GM10266 (cell line): ENCODE results near the gene CCDC187.

Source experiments
- DNase-seq: peaks from one replicate; pipeline ENCODE4 v3.0.0; 2012; ENCODE audit errors: extremely low spot score
- CTCF ChIP-seq: IDR thresholded peaks from 2 replicates; pipeline ENCODE4 v1.5.1; 2012; ENCODE audit warnings: mild to moderate bottlenecking, low read depth; ENCODE audit not compliant: control insufficient read depth, insufficient read depth; ENCODE audit errors: missing control alignments

The CCDC187 gene

GRCh38 chr9:136284311-136284710, 19.6 kb downstream of the CCDC187 start:
- no peak for DNase-seq
- TF ChIP-seq CTCF = no peak

GRCh38 chr9:136283291-136284235, 20.3 kb downstream of the CCDC187 start:
- peak; percentile 93 for DNase-seq
- TF ChIP-seq CTCF = peak; percentile 97

- no peak for TF ChIP-seq CTCF
- no peak for DNase-seq
Measured at GRCh38 chr9:136282272-136282861, 21.5 kb downstream of the CCDC187 start.

GRCh38 chr9:136281421-136282271, 22.2 kb downstream of the CCDC187 start:
- no peak for DNase-seq
- no peak for TF ChIP-seq CTCF

- DNase-seq = no peak
- TF ChIP-seq CTCF = no peak
Measured at GRCh38 chr9:136280535-136281315, 23.2 kb downstream of the CCDC187 start.

GRCh38 chr9:136279471-136279870, 24.4 kb downstream of the CCDC187 start:
- TF ChIP-seq CTCF = no peak
- DNase-seq = no peak
